GM23338 (cell line): Measurements from ENCODE around the gene USP35. TPM values are rescaled to one million over a fixed set of nuclear protein-coding genes. Genes with fewer than 3 reads are reported as not detected.

Experiments used
- ATAC-seq: fragments of 200-7000 bp; cut with Tn5 transposase; 3 replicates; pipeline ENCODE4 v1.9.1; 2020
- DNase-seq: peaks from one replicate; pipeline ENCODE4 v3.0.0-alpha.2; 2015; ENCODE audit warnings: low spot score
- H2AFZ ChIP-seq: fragments of 200-600 bp; sonication (generic); 2 replicates; pipeline ENCODE4 v1.8.0; 2016; ENCODE audit warnings: antibody characterized with exemption, mild to moderate bottlenecking, moderate library complexity
- H3F3A ChIP-seq: fragments of 200-600 bp; sonication (generic); replicated peaks from 2 replicates; pipeline ENCODE4 v1.8.0; 2017; ENCODE audit warnings: antibody characterized with exemption, mixed run types, low read depth
- H3K27ac ChIP-seq: fragments of 200-600 bp; sonication (generic); 2 replicates; pipeline ENCODE4 v1.6.1; 2016; ENCODE audit warnings: low read depth
- H3K27me3 ChIP-seq: fragments of 200-600 bp; sonication (generic); 2 replicates; pipeline ENCODE4 v1.8.0; 2016; ENCODE audit warnings: mild to moderate bottlenecking, mixed run types, moderate library complexity; ENCODE audit not compliant: insufficient read depth
- H3K36me3 ChIP-seq: fragments of 200-600 bp; sonication (generic); 2 replicates; pipeline ENCODE4 v1.8.0; 2016; ENCODE audit warnings: mild to moderate bottlenecking; ENCODE audit not compliant: insufficient read depth
- H3K4me1 ChIP-seq: fragments of 200-600 bp; sonication (generic); 2 replicates; pipeline ENCODE4 v1.8.0; 2016; ENCODE audit warnings: mild to moderate bottlenecking, moderate library complexity; ENCODE audit not compliant: insufficient read depth
- H3K4me2 ChIP-seq: fragments of 200-600 bp; sonication (generic); 2 replicates; pipeline ENCODE4 v1.7.1; 2017; ENCODE audit warnings: mixed run types
- H3K4me3 ChIP-seq: fragments of 200-600 bp; sonication (generic); 2 replicates; pipeline ENCODE4 v1.6.1; 2016; ENCODE audit warnings: mixed run types
- H3K79me2 ChIP-seq: fragments of 200-600 bp; sonication (generic); replicated peaks from 2 replicates; pipeline ENCODE4 v1.8.0; 2017; ENCODE audit warnings: mild to moderate bottlenecking; ENCODE audit not compliant: insufficient read depth
- H3K9me2 ChIP-seq: fragments of 200-600 bp; sonication (generic); 2 replicates; pipeline ENCODE4 v1.8.0; 2017; ENCODE audit not compliant: insufficient read depth
- H4K20me1 ChIP-seq: fragments of 200-600 bp; sonication (generic); replicated peaks from 2 replicates; pipeline ENCODE4 v1.8.0; 2017; ENCODE audit warnings: mild to moderate bottlenecking; ENCODE audit not compliant: insufficient read depth
- H3K27ac Mint-ChIP-seq: 2 replicates; pipeline ENCODE4 v1.8.0; 2020; ENCODE audit warnings: inconsistent platforms, mild to moderate bottlenecking, moderate library complexity, mixed read lengths
- H3K27me3 Mint-ChIP-seq: 3 replicates; pipeline ENCODE4 v1.8.0; 2022; ENCODE audit warnings: low read depth, mild to moderate bottlenecking, moderate library complexity, mixed read lengths, inconsistent platforms; ENCODE audit not compliant: insufficient read depth, poor library complexity
- H3K36me3 Mint-ChIP-seq: 3 replicates; pipeline ENCODE4 v1.8.0; 2021; ENCODE audit warnings: low read depth, mild to moderate bottlenecking, inconsistent platforms, moderate library complexity, mixed read lengths
- H3K4me1 Mint-ChIP-seq: 3 replicates; pipeline ENCODE4 v1.8.0; 2020; ENCODE audit warnings: mild to moderate bottlenecking, inconsistent platforms, mixed read lengths
- H3K4me3 Mint-ChIP-seq: 3 replicates; pipeline ENCODE4 v1.8.0; 2021; ENCODE audit warnings: moderate library complexity, mild to moderate bottlenecking, inconsistent platforms, mixed read lengths
- H3K9me3 Mint-ChIP-seq: 3 replicates; pipeline ENCODE4 v1.8.0; 2020; ENCODE audit warnings: moderate library complexity, mild to moderate bottlenecking, inconsistent platforms, mixed read lengths
- CREB1 ChIP-seq: fragments of 250-450 bp; sonication (Bioruptor Pico); IDR thresholded peaks from 2 replicates; pipeline ENCODE4 v1.5.0; 2020; ENCODE audit warnings: low read depth, mild to moderate bottlenecking, moderate library complexity
- CTCF ChIP-seq, 2 experiments: fragments of 200-600 bp in 1 of 2; sonication (generic) in 1 of 2; conservative IDR thresholded peaks; 2 replicates each; pipeline versions ENCODE4 v1.5.1 to v1.6.1; 2016 to 2017; ENCODE audit warnings: antibody characterized with exemption in 2 of 2, low read depth in 2 of 2, mild to moderate bottlenecking in 2 of 2, moderate library complexity in 1 of 2
- ETS1 ChIP-seq: IDR thresholded peaks from 2 replicates; pipeline ENCODE4 v1.6.1; 2016; ENCODE audit warnings: antibody characterized with exemption
- EZH2 ChIP-seq: fragments of 200-600 bp; sonication (generic); IDR thresholded peaks from one replicate; pipeline ENCODE4 v1.8.0; 2017; ENCODE audit warnings: antibody characterized with exemption, mild to moderate bottlenecking, low read depth; ENCODE audit not compliant: unreplicated experiment
- EZH2phosphoT487 ChIP-seq: fragments of 200-600 bp; sonication (generic); IDR thresholded peaks from one replicate; pipeline ENCODE4 v1.8.1; 2018; ENCODE audit warnings: antibody characterized with exemption; ENCODE audit not compliant: unreplicated experiment
- JUNB ChIP-seq: IDR thresholded peaks from one replicate; pipeline ENCODE4 v1.6.1; 2016; ENCODE audit warnings: antibody characterized with exemption; ENCODE audit not compliant: unreplicated experiment
- NANOG ChIP-seq: IDR thresholded peaks from 2 replicates; pipeline ENCODE4 v1.6.1; 2016; ENCODE audit warnings: antibody characterized with exemption, borderline replicate concordance
- POLR2AphosphoS5 ChIP-seq: IDR thresholded peaks from 2 replicates; pipeline ENCODE4 v1.6.1; 2016; ENCODE audit warnings: antibody characterized with exemption, low read depth
- REST ChIP-seq: IDR thresholded peaks from one replicate; pipeline ENCODE4 v1.6.1; 2018; ENCODE audit warnings: antibody characterized with exemption; ENCODE audit not compliant: unreplicated experiment
- STAT1 ChIP-seq: IDR thresholded peaks from one replicate; pipeline ENCODE4 v1.6.1; 2016; ENCODE audit warnings: antibody characterized with exemption; ENCODE audit not compliant: unreplicated experiment
- ZNF114 ChIP-seq: fragments of 250-450 bp; sonication (Bioruptor Pico); IDR thresholded peaks from 2 replicates; pipeline ENCODE4 v1.5.0; 2020; ENCODE audit warnings: mild to moderate bottlenecking, moderate library complexity
- ZNF331 ChIP-seq: fragments of 250-450 bp; sonication (Bioruptor Pico); IDR thresholded peaks from 2 replicates; pipeline ENCODE4 v1.5.0; 2020; ENCODE audit warnings: low read depth, mild to moderate bottlenecking, moderate library complexity
- ZNF462 ChIP-seq: fragments of 250-450 bp; sonication (Bioruptor Pico); IDR thresholded peaks from 2 replicates; pipeline ENCODE4 v1.5.0; 2020; ENCODE audit warnings: mild to moderate bottlenecking, moderate library complexity
- polyA plus RNA-seq: library from polyadenylated mRNA; unstranded; fragments of >200 nt; fragmentation: Nextera tagmentation; extraction: Ambion mirVana; gene quantifications from 2 replicates; pipeline ENCODE4 v1.2.1, GENCODE V29; 2016
- total RNA-seq: library from RNA; depleted of rRNA; stranded (reverse); fragments of >200 nt; shearing (Covaris generic); gene quantifications from 2 replicates; pipeline ENCODE4 v1.2.3, GENCODE V29; 2014

The USP35 gene
- total and polyA plus RNA-seq, 2 experiments from 2014 or later = 2.5 to 10.7 TPM

DNA sequence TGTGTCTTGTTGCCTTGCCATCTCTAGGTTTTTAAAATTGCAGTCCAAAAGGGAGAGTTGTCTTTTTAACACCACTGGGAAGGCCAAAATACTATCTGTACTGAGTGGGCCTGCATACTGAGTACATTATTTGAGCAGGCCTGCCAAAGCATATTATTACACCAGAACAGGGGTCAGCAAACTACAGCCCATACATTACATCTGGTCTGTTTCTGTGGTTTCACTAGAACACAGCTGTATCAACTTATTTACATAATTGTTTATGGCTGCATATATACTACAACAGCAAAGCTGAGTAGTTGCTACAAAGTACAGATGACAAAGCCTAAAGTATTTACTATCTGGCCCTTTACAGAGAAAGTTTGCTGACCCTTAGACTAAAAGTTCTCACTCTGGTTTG is 74.0 kb downstream of the USP35 start:
- Histone ChIP-seq H3F3A (no peaks in the 10 kb centered on the region), H3K27me3 (no peaks in the 10 kb centered on the region), H4K20me1 (no peaks in the 10 kb centered on the region; the same call in 1 of the 2 replicates), H3K36me3 (no peaks in the 10 kb centered on the region), H3K27ac (no peak overlapping the region), H3K4me2 (no peak overlapping the region), H3K4me1 (peaks cover 11% of the 10 kb centered on the region; the same call in 1 of the 2 replicates), H3K9me2 (no peaks in the 10 kb centered on the region), H3K4me3 (no peak overlapping the region), H3K79me2 (no peaks in the 10 kb centered on the region), H2AFZ (no peak overlapping the region)
- Mint-ChIP-seq H3K36me3 (no peaks in the 10 kb centered on the region), H3K4me3 (no peak overlapping the region), H3K27me3 (no peaks in the 10 kb centered on the region), H3K27ac (no peak overlapping the region), H3K4me1 (peaks cover 13% of the 10 kb centered on the region; the same call in 2 of the 3 replicates), H3K9me3 (no peaks in the 10 kb centered on the region)
- TF ChIP-seq ZNF462 (CRISPR knock-in tag) (no peak), EZH2 (no peak), STAT1 (no peak), ZNF114 (no peak), CTCF (conservative IDR thresholded peaks at IDR 0.05; ENCODE audit: low read depth in 2 of 2) (no peak), REST (no peak), ETS1 (no peak), CREB1 (CRISPR knock-in tag) (no peak), NANOG (no peak), POLR2AphosphoS5 (no peak), JUNB (no peak), EZH2phosphoT487 (no peak), ZNF331 (CRISPR knock-in tag) (no peak)
- DNase-seq = no peak
- no peak for ATAC-seq
